GM12878 (cell line): ENCODE data around the gene PDK3. TPM values are rescaled to one million over a fixed set of nuclear protein-coding genes. Genes with fewer than 3 reads are reported as not detected.

Experiments used
- ATAC-seq: fragments of 200-7000 bp; cut with Tn5 transposase; 3 replicates; pipeline ENCODE4 v1.9.1; 2020; ENCODE audit warnings: mild to moderate bottlenecking, moderate library complexity
- BruUV-seq: library from RNA; stranded (reverse); fragments of 400-500 nt; replicated peaks from 2 replicates; lab custom pipeline; 2021; lab: Mats Ljungman, UMichigan
- CTCF ChIA-PET: fragments of 300-600 bp; sonication (Branson Sonifier 250); formaldehyde crosslinking; extraction: SDS; loops from one replicate; lab custom pipeline; 2021; ENCODE audit warnings: inconsistent platforms; lab: Yijun Ruan, JAX
- POLR2A ChIA-PET: fragments of 350-600 bp; formaldehyde crosslinking; extraction: SDS; loops from one replicate; lab custom pipeline; 2021; ENCODE audit warnings: inconsistent platforms; lab: Charles Lee
- RAD21 ChIA-PET: fragments of 300-600 bp; sonication (Branson Sonifier 250); formaldehyde crosslinking; loops from one replicate; lab custom pipeline; 2023; ENCODE audit warnings: antibody characterized with exemption; ENCODE audit not compliant: unreplicated experiment; lab: Charles Lee
- SMC1A ChIA-PET: fragments of 300-600 bp; sonication (Branson Sonifier 250); formaldehyde crosslinking; loops from one replicate; lab custom pipeline; 2023; ENCODE audit not compliant: unreplicated experiment, uncharacterized antibody; lab: Charles Lee
- DNase-seq: peaks from one replicate; pipeline ENCODE4 v3.0.0-alpha.2; 2011; ENCODE audit warnings: low read depth, low spot score
- FAIRE-seq: peaks from 3 replicates; lab custom pipeline; 2011; peaks lifted over from hg19 to GRCh38; lab: Jason Lieb, UNC
- H2AFZ ChIP-seq: 2 replicates; pipeline ENCODE4 v1.6.0; 2011; ENCODE audit warnings: low read depth, low read length, control low read depth; ENCODE audit not compliant: control insufficient read depth
- H3K27ac ChIP-seq: 2 replicates; pipeline ENCODE4 v1.5.1; 2011; ENCODE audit warnings: control low read depth; ENCODE audit not compliant: control insufficient read depth, insufficient read depth
- H3K27me3 ChIP-seq, 2 experiments: replicated peaks in 1 of 2; 2 replicates each; pipeline versions ENCODE4 v1.6.0 to v1.6.1; 2011; ENCODE audit warnings: low read length in 1 of 2; ENCODE audit not compliant: control insufficient read depth in 2 of 2, insufficient read depth in 2 of 2
- H3K36me3 ChIP-seq, 2 experiments: 2 replicates each; pipeline ENCODE4 v1.5.1; 2011; ENCODE audit warnings: low read length in 1 of 2; ENCODE audit not compliant: control insufficient read depth in 2 of 2, insufficient read depth in 2 of 2
- H3K4me1 ChIP-seq: 2 replicates; pipeline ENCODE4 v1.6.1; 2011; ENCODE audit warnings: mild to moderate bottlenecking, low read length, moderate library complexity, mixed read lengths; ENCODE audit not compliant: control insufficient read depth, insufficient read depth
- H3K4me2 ChIP-seq: 2 replicates; pipeline ENCODE4 v1.6.0; 2011; ENCODE audit warnings: control low read depth; ENCODE audit not compliant: control insufficient read depth, insufficient read depth
- H3K4me3 ChIP-seq: fragments of 200-600 bp; sonication (generic); 2 replicates; pipeline ENCODE4 v1.5.1; 2016
- H3K79me2 ChIP-seq: 2 replicates; pipeline ENCODE4 v1.6.0; 2011; ENCODE audit warnings: low read length; ENCODE audit not compliant: control insufficient read depth, insufficient read depth
- H3K9ac ChIP-seq: 2 replicates; pipeline ENCODE4 v1.8.0; 2011; ENCODE audit warnings: low read length, control low read depth, mixed read lengths; ENCODE audit not compliant: control insufficient read depth, insufficient read depth
- H3K9me3 ChIP-seq: replicated peaks from 3 replicates; pipeline ENCODE4 v1.5.1; 2011; ENCODE audit warnings: mild to moderate bottlenecking, low read length; ENCODE audit not compliant: control insufficient read depth, insufficient read depth
- H4K20me1 ChIP-seq: 2 replicates; pipeline ENCODE4 v1.6.0; 2011; ENCODE audit not compliant: control insufficient read depth, insufficient read depth
- ASH2L ChIP-seq: fragments of 300-600, 200-600 bp; sonication (generic); IDR thresholded peaks from 2 replicates; pipeline ENCODE4 v1.6.1; 2017; ENCODE audit warnings: low read depth, mild to moderate bottlenecking, borderline replicate concordance
- BCL3 ChIP-seq: IDR thresholded peaks from 2 replicates; pipeline ENCODE4 v1.6.1; 2011; ENCODE audit warnings: borderline replicate concordance, low read depth, mild to moderate bottlenecking, moderate library complexity, low read length; ENCODE audit not compliant: insufficient read depth, poor library complexity, severe bottlenecking
- BCLAF1 ChIP-seq: fragments of 450-650 bp; IDR thresholded peaks from 2 replicates; pipeline ENCODE4 v1.6.1; 2017; ENCODE audit warnings: antibody characterized with exemption, mild to moderate bottlenecking, moderate library complexity
- BMI1 ChIP-seq: fragments of 450-650 bp; IDR thresholded peaks from 2 replicates; pipeline ENCODE4 v1.6.1; 2016; ENCODE audit warnings: mild to moderate bottlenecking, moderate library complexity, borderline replicate concordance
- CHD2 ChIP-seq: IDR thresholded peaks from 2 replicates; pipeline ENCODE4 v1.6.1; 2011; ENCODE audit warnings: low read depth, low read length, improper control_type of control experiment, borderline replicate concordance
- CHD4 ChIP-seq: fragments of 200-600 bp; sonication (generic); IDR thresholded peaks from 2 replicates; pipeline ENCODE4 v1.6.1; 2016; ENCODE audit warnings: mild to moderate bottlenecking
- CREB1 ChIP-seq: IDR thresholded peaks from 2 replicates; pipeline ENCODE4 v1.6.1; 2012; ENCODE audit warnings: low read depth, mild to moderate bottlenecking, inconsistent platforms
- HDAC6 ChIP-seq: fragments of 200-600 bp; sonication (generic); IDR thresholded peaks from one replicate; pipeline ENCODE4 v1.8.0; 2017; ENCODE audit warnings: antibody characterized with exemption; ENCODE audit not compliant: unreplicated experiment
- HDGF ChIP-seq: fragments of 450-650 bp; IDR thresholded peaks from 2 replicates; pipeline ENCODE4 v1.6.1; 2016; ENCODE audit warnings: antibody characterized with exemption
- LARP7 ChIP-seq: fragments of 450-650 bp; IDR thresholded peaks from 2 replicates; pipeline ENCODE4 v1.6.1; 2017; ENCODE audit warnings: mild to moderate bottlenecking
- PKNOX1 ChIP-seq: fragments of 450-650 bp; IDR thresholded peaks from 2 replicates; pipeline ENCODE4 v1.6.1; 2016; ENCODE audit warnings: mild to moderate bottlenecking
- RAD21 ChIP-seq: IDR thresholded peaks from 2 replicates; pipeline ENCODE4 v1.6.1; 2011; ENCODE audit warnings: mild to moderate bottlenecking, low read depth, low read length, moderate library complexity; ENCODE audit not compliant: insufficient read depth
- SREBF1 ChIP-seq: IDR thresholded peaks from 2 replicates; pipeline ENCODE4 v1.6.1; 2012; ENCODE audit warnings: mild to moderate bottlenecking, low read length
- SRF ChIP-seq, 2 experiments: IDR thresholded peaks; 2 replicates each; pipeline ENCODE4 v1.6.1; 2011; ENCODE audit warnings: low read depth in 2 of 2, low read length in 2 of 2, mild to moderate bottlenecking in 1 of 2, moderate library complexity in 1 of 2
- TCF7 ChIP-seq: IDR thresholded peaks from 2 replicates; pipeline ENCODE4 v1.6.1; 2014; ENCODE audit warnings: antibody characterized with exemption, borderline replicate concordance
- ZBTB11 ChIP-seq: fragments of 450-650 bp; formaldehyde crosslinking; IDR thresholded peaks from 2 replicates; pipeline ENCODE4 v1.5.0; 2022; ENCODE audit warnings: mild to moderate bottlenecking, missing genetic modification characterization
- ZSCAN29 ChIP-seq: fragments of 450-650 bp; IDR thresholded peaks from 2 replicates; pipeline ENCODE4 v1.6.1; 2017; ENCODE audit warnings: mild to moderate bottlenecking, moderate library complexity
- WGBS: methylation state at CpG from one replicate; pipeline ENCODE4 v1.1.6; 2016; ENCODE audit warnings: low lambda C conversion rate; ENCODE audit not compliant: insufficient replicate concordance, insufficient coverage; ENCODE audit errors: missing lambda C conversion rate; 5-methylcytosine and 5-hydroxymethylcytosine counted together
- in situ Hi-C: fragments of 300-500 bp; cut with MboI; formaldehyde crosslinking; loops from 9 replicates; pipeline ENCODE4 v1.14.3; 2018; ENCODE audit warnings: mixed read lengths
- intact Hi-C: fragments of 100-400 bp; cut with micrococcal nuclease; formaldehyde crosslinking; loops from one replicate; pipeline ENCODE4 v1.14.2; 2022; ENCODE audit not compliant: unreplicated experiment
- polyA plus RNA-seq, 11 experiments: library from polyadenylated mRNA; depleted of rRNA in 4 of 11; unstranded in 6 of 11; stranded (reverse) in 5 of 11; fragments of >200 nt; fragmentation: Nextera tagmentation in 4 of 11; fragmentation: Illumina TruSeq in 1 of 11; extraction: Ambion mirVana in 4 of 11; extraction: Trizol in 1 of 11; gene quantifications; 1 replicate in 1 of 11; 2 replicates in 10 of 11; pipeline versions ENCODE4 v1.2.1 to v1.2.3, GENCODE V29; 2011 to 2016; ENCODE audit warnings: inconsistent platforms in 2 of 11, missing spikeins in 2 of 11, low read depth in 1 of 11
- total RNA-seq, 4 experiments: library from RNA; depleted of rRNA in 3 of 4; stranded (reverse); fragments of >200 nt in 3 of 4; fragmentation: Illumina TruSeq in 1 of 4; extraction: Trizol in 1 of 4; gene quantifications; 2 replicates each; pipeline versions ENCODE4 v1.2.1 to v1.2.3, GENCODE V29; 2013 to 2021

Gene PDK3
- total and polyA plus RNA-seq, 10 of the 15 experiments (the other 5 are each of a cell fraction or from before 2014, with no cell fraction given): 4.2 to 54.6 (median 21.9) TPM

- Histone ChIP-seq H3K79me2 (peaks cover 30% of the 10 kb centered on the region), H3K4me1 (peaks cover 6% of the 10 kb centered on the region; the same call in 1 of the 2 replicates), H3K36me3 (no peaks in the 10 kb centered on the region), H4K20me1 (no peaks in the 10 kb centered on the region), H2AFZ (peak overlapping the region; percentile 72), H3K27me3 (no peaks in the 10 kb centered on the region), H3K4me3 (peak overlapping the region; percentile 78), H3K4me2 (0 out of 2 replicates have a peak overlapping the region, but pooled peaks have one; percentile 33), H3K9ac (peak overlapping the region; percentile 70), H3K9me3 (no peaks in the 10 kb centered on the region), H3K27ac (peak overlapping the region; percentile 63)
- SMC1A ChIA-PET: interaction anchor here (0.6 to 2.9 kb wide), 6 partner anchors 15 to 69 kb away, joined by 3 to 15 read pairs (median 4); no protein-coding TSS in a partner anchor
- 19% methylated on average over 25 of the region's 25 CpGs for WGBS
- no TSS peak for BruUV-seq
- intact Hi-C loops (loop anchor here (1.0 kb wide), 1 partner anchor 15 kb away; no protein-coding TSS in a partner anchor), in situ Hi-C loops (no loop called here)
- POLR2A ChIA-PET: interaction anchor here (0.7 to 1.9 kb wide), 4 partner anchors 14 to 71 kb away, joined by 3 to 7 read pairs (median 5); no protein-coding TSS in a partner anchor
- ATAC-seq (peak; percentile 13), FAIRE-seq (no peak), DNase-seq (no peak)
- CTCF ChIA-PET: no interaction called here
- RAD21 ChIA-PET: interaction anchor here (0.9 to 2.9 kb wide), 3 partner anchors 33 to 69 kb away, joined by 3 to 12 read pairs (median 4); no protein-coding TSS in a partner anchor
- TF ChIP-seq SREBF1 (no peak), HDGF (no peak), CHD2 (no peak), ASH2L (no peak), HDAC6 (no peak), CREB1 (no peak), PKNOX1 (no peak), ZSCAN29 (no peak), CHD4 (no peak), TCF7 (no peak), SRF (IDR thresholded peaks at IDR 0.05; ENCODE audit: low read depth in 2 of 2, low read length in 2 of 2) (no peak), LARP7 (no peak), RAD21 (no peak), BCLAF1 (no peak), ZBTB11 (CRISPR knock-in tag) (no peak), BCL3 (no peak), BMI1 (no peak)
Observed at GRCh38 chrX:24465532-24465865, 413 bp downstream of the PDK3 start.
